ENCODE data around the gene C6orf136. TPM values are rescaled to one million over a fixed set of nuclear protein-coding genes. Genes with fewer than 3 reads are reported as not detected.

Gene C6orf136
- total and polyA plus RNA-seq, 9 of the 15 experiments (the other 6 are each of a cell fraction or from before 2014, with no cell fraction given), result 14.1 to 63.1 (median 18.4) TPM

DNA sequence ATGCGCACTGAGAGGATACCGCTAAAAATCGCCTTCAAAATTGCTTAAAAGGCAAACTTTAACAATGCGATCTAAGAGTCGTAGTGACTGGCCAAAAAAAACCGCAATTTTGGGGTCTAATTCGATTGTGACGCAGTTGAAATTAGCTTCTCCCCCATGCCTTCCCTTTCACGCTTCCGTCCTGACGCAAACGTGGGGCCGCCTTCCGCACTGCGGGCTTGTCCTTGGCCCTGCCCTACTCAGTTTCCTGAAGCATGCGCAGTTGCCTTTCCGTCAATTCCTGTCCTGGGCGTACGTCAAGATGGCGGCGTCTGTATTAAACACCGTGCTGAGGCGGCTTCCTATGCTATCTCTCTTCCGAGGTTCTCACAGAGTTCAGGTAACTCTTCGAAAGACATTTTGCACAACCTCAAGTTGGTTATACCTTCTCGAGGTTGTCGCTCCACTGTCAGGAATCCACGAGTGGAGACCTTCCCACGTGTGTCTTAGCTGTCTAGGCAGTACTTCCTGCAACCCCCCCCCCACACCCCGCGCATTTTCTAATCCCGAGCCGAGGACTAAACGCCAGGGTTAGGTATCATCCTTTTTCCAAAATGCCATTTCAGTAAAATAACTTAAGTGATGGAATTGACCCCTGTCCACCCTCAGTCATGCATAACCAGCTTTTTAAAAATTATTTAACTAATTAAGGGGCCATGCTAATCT lies 29.2 kb upstream of the C6orf136 start, which contains the start of gene MRPS18B (continued):
- TF ChIP-seq, protein P1, sequence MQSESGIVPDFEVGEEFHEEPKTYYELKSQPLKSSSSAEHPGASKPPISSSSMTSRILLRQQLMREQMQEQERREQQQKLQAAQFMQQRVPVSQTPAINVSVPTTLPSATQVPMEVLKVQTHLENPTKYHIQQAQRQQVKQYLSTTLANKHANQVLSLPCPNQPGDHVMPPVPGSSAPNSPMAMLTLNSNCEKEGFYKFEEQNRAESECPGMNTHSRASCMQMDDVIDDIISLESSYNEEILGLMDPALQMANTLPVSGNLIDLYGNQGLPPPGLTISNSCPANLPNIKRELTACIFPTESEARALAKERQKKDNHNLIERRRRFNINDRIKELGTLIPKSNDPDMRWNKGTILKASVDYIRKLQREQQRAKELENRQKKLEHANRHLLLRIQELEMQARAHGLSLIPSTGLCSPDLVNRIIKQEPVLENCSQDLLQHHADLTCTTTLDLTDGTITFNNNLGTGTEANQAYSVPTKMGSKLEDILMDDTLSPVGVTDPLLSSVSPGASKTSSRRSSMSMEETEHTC (IDR thresholded peaks at IDR 0.05), result peak; percentile 41; the same call in 1 of the 2 replicates
- TF ChIP-seq, protein P2, sequence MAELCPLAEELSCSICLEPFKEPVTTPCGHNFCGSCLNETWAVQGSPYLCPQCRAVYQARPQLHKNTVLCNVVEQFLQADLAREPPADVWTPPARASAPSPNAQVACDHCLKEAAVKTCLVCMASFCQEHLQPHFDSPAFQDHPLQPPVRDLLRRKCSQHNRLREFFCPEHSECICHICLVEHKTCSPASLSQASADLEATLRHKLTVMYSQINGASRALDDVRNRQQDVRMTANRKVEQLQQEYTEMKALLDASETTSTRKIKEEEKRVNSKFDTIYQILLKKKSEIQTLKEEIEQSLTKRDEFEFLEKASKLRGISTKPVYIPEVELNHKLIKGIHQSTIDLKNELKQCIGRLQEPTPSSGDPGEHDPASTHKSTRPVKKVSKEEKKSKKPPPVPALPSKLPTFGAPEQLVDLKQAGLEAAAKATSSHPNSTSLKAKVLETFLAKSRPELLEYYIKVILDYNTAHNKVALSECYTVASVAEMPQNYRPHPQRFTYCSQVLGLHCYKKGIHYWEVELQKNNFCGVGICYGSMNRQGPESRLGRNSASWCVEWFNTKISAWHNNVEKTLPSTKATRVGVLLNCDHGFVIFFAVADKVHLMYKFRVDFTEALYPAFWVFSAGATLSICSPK (IDR thresholded peaks at IDR 0.05; ENCODE audit: borderline replicate concordance), result no peak
- TF ChIP-seq PHF21A (IDR thresholded peaks at IDR 0.05; ENCODE audit: borderline replicate concordance, low read depth) (no peak), HOXB6 (CRISPR knock-in tag; IDR thresholded peaks at IDR 0.05; ENCODE audit: borderline replicate concordance) (no peak; the same call in 1 of the 2 replicates), BRCA1 (IDR thresholded peaks at IDR 0.05) (no peak), BRCA1 (CRISPR knock-in tag; IDR thresholded peaks at IDR 0.05) (no peak), KAT7 (CRISPR knock-in tag; IDR thresholded peaks at IDR 0.05; ENCODE audit: borderline replicate concordance) (no peak), JUND (IDR thresholded peaks at IDR 0.05; ENCODE audit: borderline replicate concordance, low read depth, low read length) (no peak), JUND (tag; IDR thresholded peaks at IDR 0.05; ENCODE audit: borderline replicate concordance, low read depth, low read length) (peak; percentile 82; the same call in 2 of the 3 replicates), ZNF717 (CRISPR knock-in tag; IDR thresholded peaks at IDR 0.05) (no peak), NUFIP1 (IDR thresholded peaks at IDR 0.05; ENCODE audit: partially characterized antibody) (no peak), FOXA3 (CRISPR knock-in tag; conservative IDR thresholded peaks at IDR 0.05 in 1 of 2, IDR thresholded peaks at IDR 0.05 in 1 of 2) (no peak), PML (IDR thresholded peaks at IDR 0.05; ENCODE audit: low read length) (peak; percentile 74; the same call in 1 of the 2 replicates), ZKSCAN1 (IDR thresholded peaks at IDR 0.05; ENCODE audit: low read depth, low read length) (0 out of 2 replicates have a peak, but pooled peaks have one; percentile 12), DPF2 (IDR thresholded peaks at IDR 0.05) (peak; percentile 64), RNF2 (IDR thresholded peaks at IDR 0.05) (peak; percentile 36; the same call in 1 of the 2 replicates)
- TF ChIP-seq, protein P3, sequence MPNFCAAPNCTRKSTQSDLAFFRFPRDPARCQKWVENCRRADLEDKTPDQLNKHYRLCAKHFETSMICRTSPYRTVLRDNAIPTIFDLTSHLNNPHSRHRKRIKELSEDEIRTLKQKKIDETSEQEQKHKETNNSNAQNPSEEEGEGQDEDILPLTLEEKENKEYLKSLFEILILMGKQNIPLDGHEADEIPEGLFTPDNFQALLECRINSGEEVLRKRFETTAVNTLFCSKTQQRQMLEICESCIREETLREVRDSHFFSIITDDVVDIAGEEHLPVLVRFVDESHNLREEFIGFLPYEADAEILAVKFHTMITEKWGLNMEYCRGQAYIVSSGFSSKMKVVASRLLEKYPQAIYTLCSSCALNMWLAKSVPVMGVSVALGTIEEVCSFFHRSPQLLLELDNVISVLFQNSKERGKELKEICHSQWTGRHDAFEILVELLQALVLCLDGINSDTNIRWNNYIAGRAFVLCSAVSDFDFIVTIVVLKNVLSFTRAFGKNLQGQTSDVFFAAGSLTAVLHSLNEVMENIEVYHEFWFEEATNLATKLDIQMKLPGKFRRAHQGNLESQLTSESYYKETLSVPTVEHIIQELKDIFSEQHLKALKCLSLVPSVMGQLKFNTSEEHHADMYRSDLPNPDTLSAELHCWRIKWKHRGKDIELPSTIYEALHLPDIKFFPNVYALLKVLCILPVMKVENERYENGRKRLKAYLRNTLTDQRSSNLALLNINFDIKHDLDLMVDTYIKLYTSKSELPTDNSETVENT (CRISPR knock-in tag; IDR thresholded peaks at IDR 0.05), result peak; percentile 59; the same call in 1 of the 2 replicates
- TF ChIP-seq, protein P4, sequence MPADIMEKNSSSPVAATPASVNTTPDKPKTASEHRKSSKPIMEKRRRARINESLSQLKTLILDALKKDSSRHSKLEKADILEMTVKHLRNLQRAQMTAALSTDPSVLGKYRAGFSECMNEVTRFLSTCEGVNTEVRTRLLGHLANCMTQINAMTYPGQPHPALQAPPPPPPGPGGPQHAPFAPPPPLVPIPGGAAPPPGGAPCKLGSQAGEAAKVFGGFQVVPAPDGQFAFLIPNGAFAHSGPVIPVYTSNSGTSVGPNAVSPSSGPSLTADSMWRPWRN (IDR thresholded peaks at IDR 0.05; ENCODE audit: low read depth), result no peak
- TF ChIP-seq, protein P5, sequence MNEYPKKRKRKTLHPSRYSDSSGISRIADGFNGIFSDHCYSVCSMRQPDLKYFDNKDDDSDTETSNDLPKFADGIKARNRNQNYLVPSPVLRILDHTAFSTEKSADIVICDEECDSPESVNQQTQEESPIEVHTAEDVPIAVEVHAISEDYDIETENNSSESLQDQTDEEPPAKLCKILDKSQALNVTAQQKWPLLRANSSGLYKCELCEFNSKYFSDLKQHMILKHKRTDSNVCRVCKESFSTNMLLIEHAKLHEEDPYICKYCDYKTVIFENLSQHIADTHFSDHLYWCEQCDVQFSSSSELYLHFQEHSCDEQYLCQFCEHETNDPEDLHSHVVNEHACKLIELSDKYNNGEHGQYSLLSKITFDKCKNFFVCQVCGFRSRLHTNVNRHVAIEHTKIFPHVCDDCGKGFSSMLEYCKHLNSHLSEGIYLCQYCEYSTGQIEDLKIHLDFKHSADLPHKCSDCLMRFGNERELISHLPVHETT (CRISPR knock-in tag; conservative IDR thresholded peaks at IDR 0.05 in 1 of 2, IDR thresholded peaks at IDR 0.05 in 1 of 2), result peak in 1 of 2 experiments; percentile 91; a peak in 2 of 4 replicates

All from K562 (cell line).